GM19467 (cell line): ENCODE data around the gene FAM43A.

Source experiments
- ATAC-seq: cut with Tn5 transposase; IDR thresholded peaks from one replicate; pipeline ENCODE4 v1.9.1; 2021; ENCODE audit warnings: mild to moderate bottlenecking, moderate library complexity; ENCODE audit not compliant: unreplicated experiment

FAM43A gene

GRCh38 chr3:194705761-194706160 is 20.1 kb downstream of the FAM43A start:
- ATAC-seq = no peak

DNA sequence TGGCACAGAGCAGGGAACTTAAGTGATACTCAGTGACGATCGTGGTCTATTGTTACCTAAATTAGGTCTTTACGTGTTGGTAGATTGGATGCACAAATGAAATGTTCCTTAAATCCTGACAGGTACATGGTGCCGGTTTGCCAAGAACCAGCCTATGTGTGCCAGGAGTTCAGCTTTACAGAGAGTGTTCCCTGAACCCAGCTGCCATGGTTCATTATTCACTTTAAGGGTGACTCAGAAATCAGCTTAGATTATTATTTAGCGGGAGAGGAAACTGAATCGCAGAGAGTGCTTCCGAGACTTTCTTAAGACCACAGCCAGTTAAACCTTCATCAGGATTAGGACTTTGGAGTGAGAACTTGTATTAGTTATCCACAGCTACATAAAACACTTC is 21.5 kb downstream of the FAM43A start:
- ATAC-seq = no peak

- no peak for ATAC-seq
Measured at GRCh38 chr3:194711286-194711685, 25.6 kb downstream of the FAM43A start.

DNA sequence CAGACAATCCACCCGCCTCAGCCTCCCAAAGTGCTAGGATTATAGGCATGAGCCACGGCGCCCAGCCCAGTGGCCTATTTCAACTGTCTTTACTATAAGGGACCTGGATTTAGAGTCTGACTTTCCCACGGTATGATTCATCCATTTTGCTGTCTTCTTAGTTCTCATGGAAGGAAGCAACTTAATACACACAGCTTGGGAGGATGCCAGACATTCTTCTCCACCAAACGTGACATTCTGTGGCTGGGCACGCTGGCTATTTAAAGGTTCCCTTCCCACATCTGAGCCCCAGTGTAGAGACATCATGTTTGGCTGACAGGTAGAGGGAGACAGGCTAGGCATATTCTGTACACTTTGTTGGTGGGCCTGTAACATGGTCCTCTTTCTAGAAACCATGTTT is 26.2 kb downstream of the FAM43A start:
- ATAC-seq = no peak

DNA sequence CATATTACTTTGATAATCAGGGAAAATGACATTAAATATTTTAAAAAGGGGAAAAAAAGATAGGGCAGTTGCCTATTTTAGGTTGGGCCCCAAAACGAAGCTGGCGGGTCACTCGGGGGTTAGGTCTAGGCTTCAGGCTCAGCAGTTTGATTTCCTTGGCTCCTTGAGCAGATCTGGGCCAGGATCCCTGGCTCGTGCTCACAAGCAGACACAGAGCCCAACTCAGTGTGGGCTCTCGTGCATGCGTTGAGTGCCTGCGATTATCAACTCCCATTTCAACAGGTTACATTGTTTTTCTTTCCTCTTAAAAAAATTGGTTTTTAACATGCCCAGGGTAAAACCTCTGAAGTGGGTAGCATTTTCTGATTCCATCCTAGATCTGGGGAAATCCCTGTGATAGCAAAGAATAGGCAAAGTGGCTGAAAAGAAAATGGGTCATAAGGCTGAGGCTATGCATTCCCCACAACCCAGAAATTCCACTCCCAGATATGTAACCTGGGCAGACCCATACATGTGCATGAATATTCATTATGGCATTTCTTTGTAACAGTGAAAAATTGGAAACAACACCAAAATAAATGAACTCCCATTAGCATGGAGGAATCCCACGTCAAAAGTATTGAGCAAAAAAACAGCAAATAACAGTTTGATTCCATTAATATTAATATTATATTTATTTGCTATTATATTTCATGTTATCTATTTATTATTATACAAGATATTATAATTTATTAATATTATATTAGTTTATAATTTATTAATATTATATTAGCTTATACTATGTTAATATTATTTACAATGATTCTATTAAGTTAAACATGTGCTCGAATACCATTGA is 27.8 kb downstream of the FAM43A start:
- no peak for ATAC-seq

- ATAC-seq = no peak
Measured at GRCh38 chr3:194714137-194714455, 28.4 kb downstream of the FAM43A start.

GRCh38 chr3:194714564-194714963 is 28.9 kb downstream of the FAM43A start:
- no peak for ATAC-seq

- ATAC-seq = no peak
Measured at GRCh38 chr3:194715022-194715800, 29.5 kb downstream of the FAM43A start.

DNA sequence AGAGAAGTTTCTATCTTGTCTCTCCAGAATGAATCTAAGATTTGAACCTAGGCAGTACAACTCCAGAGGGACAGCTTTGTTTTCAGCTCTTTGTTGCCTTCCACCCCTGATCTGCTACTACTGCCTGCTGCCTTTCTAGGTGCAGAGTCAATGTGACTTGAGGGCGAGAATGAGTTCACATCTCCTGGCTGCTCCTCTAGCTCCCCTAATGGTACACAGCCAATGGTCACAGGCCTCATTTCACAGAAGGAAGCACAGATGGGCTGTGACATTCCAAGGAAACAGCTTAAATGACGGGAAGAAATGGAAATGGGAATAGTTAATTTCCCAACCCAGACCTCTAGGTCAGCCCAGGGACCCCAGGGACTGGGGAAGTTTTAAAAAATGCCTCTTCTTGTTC is 32.4 kb downstream of the FAM43A start:
- no peak for ATAC-seq

GRCh38 chr3:194720048-194720447 is 34.4 kb downstream of the FAM43A start:
- no peak for ATAC-seq

DNA sequence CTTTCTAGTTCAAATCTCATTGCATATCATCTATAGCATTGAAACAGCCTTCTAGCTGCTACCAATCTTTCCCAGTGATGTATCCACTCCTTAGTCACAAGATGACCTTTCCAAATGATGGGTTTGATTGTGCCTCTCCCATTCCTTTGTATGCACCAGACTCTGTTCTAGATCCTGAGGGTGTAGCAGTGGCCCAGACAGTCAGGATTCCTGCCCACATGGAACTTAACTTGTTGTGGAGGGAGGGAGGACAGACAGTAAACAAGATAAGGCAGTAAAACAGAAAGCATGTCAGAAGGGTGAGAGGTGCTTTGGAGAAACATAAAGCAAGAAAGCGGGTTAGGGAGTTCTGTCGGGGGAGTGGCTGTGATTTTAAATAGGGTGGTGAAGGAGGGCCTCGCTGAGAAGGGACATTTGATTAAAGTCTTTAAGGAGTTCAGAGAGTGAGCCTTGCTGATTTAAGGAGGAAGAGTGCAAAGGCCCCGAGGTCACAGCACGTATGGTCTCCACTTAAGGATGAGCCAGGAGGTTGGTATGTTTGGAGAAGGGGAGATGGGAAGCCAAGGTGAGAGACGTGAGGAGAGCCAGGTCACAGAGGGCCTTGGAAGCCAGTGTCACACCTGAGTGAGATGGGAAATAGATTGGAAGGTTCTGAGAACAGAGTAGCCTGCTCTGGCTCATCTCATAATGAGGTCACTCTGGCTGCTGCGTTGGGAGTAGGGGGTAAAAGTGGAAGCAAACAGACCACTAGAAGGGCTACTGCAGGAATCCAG is 38.3 kb downstream of the FAM43A start:
- ATAC-seq = no peak

DNA sequence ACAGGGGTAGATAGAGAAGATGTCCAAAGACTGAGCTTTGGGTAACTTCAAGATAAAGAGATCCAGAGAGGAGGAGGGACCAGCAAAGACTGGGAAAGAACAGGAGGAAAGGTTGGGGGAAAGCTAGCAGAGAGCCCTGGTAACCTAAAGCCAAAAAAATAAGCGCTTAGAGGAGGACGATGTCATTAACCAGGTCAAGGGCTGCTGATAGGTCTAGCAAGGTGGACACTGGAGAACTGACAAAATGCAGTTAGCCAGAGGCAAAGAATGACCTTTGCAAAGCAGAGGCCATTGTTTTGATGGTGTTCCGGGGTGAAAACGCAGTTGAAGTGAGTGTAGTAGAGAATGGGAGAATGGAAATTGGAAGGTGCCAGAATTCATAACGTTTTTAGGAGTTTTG is 39.7 kb downstream of the FAM43A start:
- ATAC-seq = no peak

- ATAC-seq = no peak
Measured at GRCh38 chr3:194727435-194728128, 41.9 kb downstream of the FAM43A start.

DNA sequence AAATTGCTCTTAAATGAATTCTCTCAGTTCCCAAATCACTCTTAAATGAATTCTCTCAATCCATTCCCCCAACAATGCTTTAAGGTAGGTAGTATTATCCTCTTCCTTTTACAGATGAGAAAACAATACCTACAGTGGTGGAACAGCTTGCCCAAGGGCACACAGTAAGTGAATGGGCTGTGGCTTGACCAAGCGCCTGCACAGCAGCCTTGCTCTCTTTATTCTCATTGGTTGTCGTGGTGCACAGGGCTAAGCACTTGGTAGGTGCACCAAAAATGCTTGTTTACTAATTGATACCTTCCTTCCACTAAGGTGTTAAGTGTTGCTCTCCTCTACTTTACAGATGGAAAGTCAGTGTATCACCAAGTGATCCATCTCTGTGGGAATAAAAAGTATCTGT is 43.3 kb downstream of the FAM43A start:
- ATAC-seq = no peak

DNA sequence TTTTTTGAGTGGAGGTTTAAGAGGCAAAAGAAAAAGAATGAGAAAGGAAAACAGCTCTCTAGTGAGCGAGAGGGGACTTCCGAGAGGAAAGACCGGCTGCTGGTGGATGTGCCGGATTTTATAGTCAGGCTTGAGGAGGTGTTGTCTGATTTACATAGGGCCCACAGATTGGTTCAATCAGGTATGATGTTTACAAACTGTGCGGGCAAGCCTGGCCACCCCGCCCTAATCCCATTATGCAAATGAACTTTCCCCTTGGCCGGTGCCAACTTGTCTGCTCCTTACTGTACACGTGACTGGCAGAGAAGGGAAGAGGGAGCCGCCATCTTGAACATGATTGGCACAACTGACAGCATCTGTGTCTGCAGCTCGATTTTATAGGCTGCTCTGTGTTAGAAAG is 44.7 kb downstream of the FAM43A start:
- ATAC-seq = no peak

DNA sequence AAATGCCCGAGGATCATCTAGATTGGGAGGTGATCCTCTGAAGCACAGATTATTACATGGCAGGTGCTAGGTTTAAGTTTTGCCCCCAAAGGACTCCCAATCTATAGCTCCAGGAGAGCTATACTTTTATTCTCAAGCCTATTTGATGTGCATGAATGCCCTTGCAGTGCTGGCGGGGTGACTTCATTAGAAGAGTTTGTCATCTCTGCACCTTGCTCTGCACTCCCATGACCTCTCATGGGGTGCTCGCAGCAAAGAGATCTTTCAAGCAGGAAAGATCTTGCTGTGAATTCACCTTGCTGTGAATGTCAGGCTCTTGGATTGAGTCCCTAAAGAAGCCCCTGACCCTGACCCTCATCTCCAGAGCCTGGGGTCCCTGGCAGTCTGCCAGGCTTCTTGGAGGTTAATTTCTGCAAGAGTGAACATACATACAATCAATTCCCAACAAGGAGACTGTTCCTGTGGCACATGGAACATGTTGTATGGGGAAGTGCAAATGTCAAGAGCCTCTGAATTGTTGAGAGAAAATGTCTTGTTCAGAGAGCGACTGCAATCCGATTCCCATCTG is 45.9 kb downstream of the FAM43A start:
- no peak for ATAC-seq

- ATAC-seq = no peak
Measured at GRCh38 chr3:194732617-194733016, 46.9 kb downstream of the FAM43A start.

DNA sequence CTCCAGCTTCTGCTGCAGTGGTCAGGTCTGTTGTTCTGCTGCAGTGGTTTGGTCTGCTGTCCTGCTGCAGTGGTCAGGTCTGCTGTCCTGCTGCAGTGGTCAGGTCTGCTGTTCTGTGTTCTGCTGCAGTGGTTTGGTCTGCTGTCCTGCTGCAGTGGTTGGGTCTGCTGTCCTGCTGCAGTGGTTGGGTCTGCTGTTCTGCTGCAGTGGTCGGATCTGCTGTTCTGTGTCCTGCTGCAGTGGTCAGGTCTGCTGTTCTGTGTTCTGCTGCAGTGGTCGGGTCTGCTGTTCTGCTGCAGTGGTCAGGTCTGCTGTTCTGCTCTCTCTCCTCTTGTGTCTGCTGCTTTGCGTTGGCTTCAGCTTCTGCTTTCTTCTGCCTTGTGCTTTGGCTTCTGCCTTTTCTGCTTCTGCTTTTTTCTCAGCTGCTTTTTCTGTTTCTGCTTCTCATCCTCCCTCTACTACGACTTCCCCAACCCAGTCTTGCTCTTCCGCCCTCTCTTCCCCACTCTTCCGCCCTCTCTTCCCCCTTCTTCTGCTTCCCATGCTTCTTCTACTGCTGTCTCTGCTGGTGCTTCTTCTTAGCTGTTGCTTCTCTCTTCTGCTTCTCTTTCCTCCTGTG is 50.7 kb downstream of the FAM43A start:
- ATAC-seq = no peak

DNA sequence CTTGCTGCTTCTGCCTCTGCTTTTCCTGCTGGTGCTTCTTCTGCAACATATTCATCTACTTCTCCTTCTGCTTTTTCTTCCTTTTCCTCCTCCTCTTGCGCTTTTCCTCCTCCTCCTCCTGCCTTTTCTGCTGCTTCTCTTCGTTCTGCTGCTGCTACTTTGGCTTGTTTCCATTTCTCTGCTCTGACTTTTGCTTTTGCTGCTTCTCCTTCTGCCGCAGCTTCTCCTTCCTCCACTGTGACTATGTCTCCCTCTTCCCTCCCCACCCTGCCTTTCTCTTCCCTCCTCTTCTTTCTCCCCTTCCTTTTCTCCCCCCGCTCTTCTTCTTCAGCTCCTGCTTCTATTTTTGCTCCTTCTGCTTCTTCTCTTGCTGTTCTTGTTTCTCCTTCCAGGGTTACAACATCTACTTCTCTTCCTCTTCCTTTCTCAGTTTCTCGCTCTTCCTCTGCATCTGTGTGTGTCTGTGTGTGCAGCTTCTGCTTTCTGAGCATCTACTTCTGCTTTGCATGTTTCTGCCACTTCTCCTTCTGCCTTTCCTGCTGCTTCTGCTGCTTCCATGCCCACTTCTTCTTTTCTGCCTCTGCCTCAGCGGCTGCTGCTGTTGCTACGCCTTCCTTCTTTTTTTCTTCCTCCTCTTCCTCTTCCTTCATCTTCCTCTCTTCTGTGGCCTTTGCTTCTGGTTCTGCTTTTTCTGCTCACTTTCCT is 51.4 kb downstream of the FAM43A start:
- ATAC-seq = no peak
